RWPE2 (cell line): Measurements from ENCODE around the gene RAB26.

Experiments
- ATAC-seq: fragments of 200-7000 bp; cut with Tn5 transposase; 3 replicates; pipeline ENCODE4 v1.9.1; 2021; ENCODE audit warnings: low read depth
- DNase-seq: peaks from one replicate; pipeline ENCODE4 v3.0.0-alpha.2; 2020; ENCODE audit warnings: low spot score
- H3K27ac ChIP-seq: fragments of 450-650 bp; 2 replicates; pipeline ENCODE4 v1.5.1; 2017; ENCODE audit warnings: mild to moderate bottlenecking; ENCODE audit not compliant: poor library complexity, severe bottlenecking
- H3K27me3 ChIP-seq: fragments of 250-450 bp; sonication (Bioruptor Pico); 2 replicates; pipeline ENCODE4 v1.5.1; 2021; ENCODE audit warnings: mild to moderate bottlenecking, moderate library complexity; ENCODE audit not compliant: insufficient read depth, poor library complexity, severe bottlenecking
- H3K36me3 ChIP-seq: fragments of 250-450 bp; sonication (Bioruptor Pico); 2 replicates; pipeline ENCODE4 v1.5.1; 2020; ENCODE audit warnings: low read depth, mild to moderate bottlenecking, moderate library complexity
- H3K4me1 ChIP-seq: fragments of 250-450 bp; sonication (Bioruptor Pico); 2 replicates; pipeline ENCODE4 v1.5.1; 2021; ENCODE audit warnings: mild to moderate bottlenecking, moderate library complexity; ENCODE audit not compliant: insufficient read depth, poor library complexity, severe bottlenecking
- H3K4me3 ChIP-seq: fragments of 250-450 bp; sonication (Bioruptor Pico); 2 replicates; pipeline ENCODE4 v1.5.1; 2021; ENCODE audit warnings: mild to moderate bottlenecking, moderate library complexity; ENCODE audit not compliant: severe bottlenecking
- H3K9me3 ChIP-seq: fragments of 250-450 bp; sonication (Bioruptor Pico); 2 replicates; pipeline ENCODE4 v1.5.1; 2021; ENCODE audit warnings: mild to moderate bottlenecking, moderate library complexity; ENCODE audit not compliant: severe bottlenecking
- TF ChIP-seq, protein P1 (sequence below): fragments of 450-650 bp; IDR thresholded peaks from one replicate; pipeline ENCODE4 v1.5.1; 2017; ENCODE audit warnings: mild to moderate bottlenecking, moderate library complexity; ENCODE audit not compliant: poor library complexity, severe bottlenecking

RAB26 gene

DNA sequence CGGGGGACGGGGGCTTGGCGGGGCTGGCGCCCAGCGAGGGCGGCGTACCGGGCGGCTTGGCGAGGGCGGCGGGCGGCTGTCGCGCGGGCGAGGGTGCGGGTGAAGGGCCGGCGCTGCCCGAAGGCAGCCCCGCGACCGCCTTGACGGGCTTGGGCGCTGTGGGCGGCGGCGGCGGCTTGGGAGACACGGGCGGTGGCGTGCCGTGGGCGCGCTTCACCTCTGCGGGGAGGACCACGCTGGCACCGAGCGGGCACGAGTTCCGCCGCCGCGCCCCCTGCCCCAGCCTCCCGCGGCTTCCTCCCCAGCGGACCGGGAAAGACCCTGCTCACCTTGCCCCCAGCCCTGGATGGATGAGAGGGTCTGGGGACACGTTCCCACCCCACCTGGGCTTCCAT, 30.7 kb downstream of the RAB26 start:
- TF ChIP-seq, protein P1, sequence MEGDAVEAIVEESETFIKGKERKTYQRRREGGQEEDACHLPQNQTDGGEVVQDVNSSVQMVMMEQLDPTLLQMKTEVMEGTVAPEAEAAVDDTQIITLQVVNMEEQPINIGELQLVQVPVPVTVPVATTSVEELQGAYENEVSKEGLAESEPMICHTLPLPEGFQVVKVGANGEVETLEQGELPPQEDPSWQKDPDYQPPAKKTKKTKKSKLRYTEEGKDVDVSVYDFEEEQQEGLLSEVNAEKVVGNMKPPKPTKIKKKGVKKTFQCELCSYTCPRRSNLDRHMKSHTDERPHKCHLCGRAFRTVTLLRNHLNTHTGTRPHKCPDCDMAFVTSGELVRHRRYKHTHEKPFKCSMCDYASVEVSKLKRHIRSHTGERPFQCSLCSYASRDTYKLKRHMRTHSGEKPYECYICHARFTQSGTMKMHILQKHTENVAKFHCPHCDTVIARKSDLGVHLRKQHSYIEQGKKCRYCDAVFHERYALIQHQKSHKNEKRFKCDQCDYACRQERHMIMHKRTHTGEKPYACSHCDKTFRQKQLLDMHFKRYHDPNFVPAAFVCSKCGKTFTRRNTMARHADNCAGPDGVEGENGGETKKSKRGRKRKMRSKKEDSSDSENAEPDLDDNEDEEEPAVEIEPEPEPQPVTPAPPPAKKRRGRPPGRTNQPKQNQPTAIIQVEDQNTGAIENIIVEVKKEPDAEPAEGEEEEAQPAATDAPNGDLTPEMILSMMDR: no peak
- peaks cover 5% of the 10 kb centered on the region for H3K4me1 ChIP-seq

DNA sequence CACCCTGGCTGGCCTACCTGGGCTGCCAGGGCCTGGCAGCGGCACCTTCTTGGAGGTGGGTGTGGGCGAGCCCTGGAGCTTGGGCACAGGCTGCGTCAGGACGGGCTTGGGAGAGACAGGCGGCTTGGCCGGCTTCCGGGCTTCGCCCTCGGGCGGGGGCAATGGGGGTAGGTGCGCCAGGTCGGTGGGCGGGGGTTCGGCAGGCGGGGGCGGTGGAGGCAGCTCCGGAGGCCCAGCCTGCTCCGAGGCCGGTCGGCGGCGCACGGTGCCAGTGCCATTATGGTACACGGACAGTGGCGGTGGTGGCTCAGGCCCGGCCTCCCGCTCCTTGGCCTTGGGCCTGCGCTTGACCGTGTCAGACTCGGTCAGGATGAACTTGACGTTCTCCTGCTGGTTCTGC, 31.2 kb downstream of the RAB26 start:
- Histone ChIP-seq H3K36me3 (peaks cover 27% of the 10 kb centered on the region), H3K27me3 (no peaks in the 10 kb centered on the region), H3K4me3 (no peak overlapping the region), H3K4me1 (peaks cover 5% of the 10 kb centered on the region), H3K27ac (no peak overlapping the region), H3K9me3 (no peaks in the 10 kb centered on the region)
- TF ChIP-seq, protein P1: no peak
- ATAC-seq (no peak), DNase-seq (no peak)

More for the DNA sequence above, 30.7 kb downstream of the RAB26 start:
- DNase-seq (no peak), ATAC-seq (no peak)
- Histone ChIP-seq H3K4me3 (no peak overlapping the region), H3K9me3 (no peaks in the 10 kb centered on the region), H3K36me3 (peaks cover 32% of the 10 kb centered on the region), H3K27me3 (no peaks in the 10 kb centered on the region), H3K27ac (no peak overlapping the region)

DNA sequence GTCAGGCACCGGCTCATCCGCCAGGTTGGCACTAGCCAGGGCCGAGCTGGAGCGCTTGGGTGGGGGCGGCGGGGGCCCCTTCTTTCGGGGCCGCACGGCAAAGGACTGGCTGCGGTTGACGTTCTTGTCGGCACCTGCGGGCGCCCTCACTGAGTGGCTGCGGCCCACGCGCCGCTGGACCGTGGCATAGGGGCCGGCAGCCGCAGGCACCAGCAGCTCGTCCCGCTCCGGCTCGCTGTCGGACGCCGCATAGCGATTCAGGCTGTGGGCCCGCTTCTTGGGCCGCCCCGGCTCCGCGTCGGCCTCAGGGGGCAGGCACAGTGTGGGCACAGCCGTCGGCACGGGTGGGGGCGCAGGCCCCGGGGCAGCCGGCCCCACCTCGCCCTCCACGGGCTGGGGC, 32.0 kb downstream of the RAB26 start:
- TF ChIP-seq, protein P1: no peak
- DNase-seq (no peak), ATAC-seq (no peak)
- Histone ChIP-seq H3K36me3 (peaks cover 23% of the 10 kb centered on the region), H3K4me1 (peaks cover 5% of the 10 kb centered on the region), H3K27me3 (no peaks in the 10 kb centered on the region), H3K4me3 (no peak overlapping the region), H3K27ac (no peak overlapping the region), H3K9me3 (no peaks in the 10 kb centered on the region)

DNA sequence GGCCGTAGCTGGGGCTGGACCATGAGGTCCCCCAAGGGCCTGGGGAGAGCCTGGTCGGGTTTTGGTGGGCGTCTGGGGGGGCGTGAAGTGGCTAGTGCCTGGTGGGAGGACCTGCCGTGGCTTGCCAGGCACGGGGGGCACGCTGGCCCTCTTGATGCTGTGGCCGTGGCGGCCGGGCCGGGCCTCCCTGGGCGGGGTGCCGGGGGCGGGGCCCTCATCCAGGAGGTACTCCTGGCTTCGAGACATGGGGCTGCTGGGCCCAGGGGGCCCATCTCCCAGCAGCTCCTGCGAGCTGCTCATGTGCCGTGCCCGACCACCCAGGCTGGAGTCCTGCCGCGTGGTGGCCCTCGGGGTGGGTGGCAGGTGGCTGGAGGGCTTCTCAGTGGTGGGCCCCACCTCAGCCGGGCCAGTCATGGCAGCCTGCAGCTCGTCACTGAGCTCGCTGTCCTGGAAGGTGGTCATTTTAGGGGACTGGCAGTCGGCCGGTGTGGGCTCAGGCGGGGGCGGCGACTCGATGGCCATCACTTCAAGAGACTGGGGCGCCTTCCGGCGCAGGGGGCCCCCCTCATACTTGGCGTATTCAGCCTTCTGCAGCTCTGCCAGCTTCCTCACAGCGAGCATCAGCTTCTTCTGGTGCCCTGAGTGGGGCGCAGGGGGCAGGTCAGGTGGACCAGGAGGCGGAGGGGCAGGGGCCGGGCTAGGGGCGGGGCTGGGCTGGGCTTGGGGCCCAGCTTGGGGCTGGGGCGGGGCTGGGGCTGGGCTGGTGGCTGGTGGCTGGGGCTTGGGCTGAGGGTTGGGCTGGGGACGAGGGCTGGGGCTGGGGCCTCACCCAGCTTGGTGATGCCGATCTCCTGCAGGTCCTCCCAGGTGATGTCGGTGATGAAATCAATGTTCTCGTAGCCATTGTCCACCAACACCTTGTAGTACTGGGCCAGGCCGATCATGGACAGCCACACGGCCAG, 32.8 kb downstream of the RAB26 start:
- no peak for ATAC-seq
- TF ChIP-seq, protein P1: no peak
- peaks cover under 1% of the 10 kb centered on the region for H3K4me1 ChIP-seq

DNA sequence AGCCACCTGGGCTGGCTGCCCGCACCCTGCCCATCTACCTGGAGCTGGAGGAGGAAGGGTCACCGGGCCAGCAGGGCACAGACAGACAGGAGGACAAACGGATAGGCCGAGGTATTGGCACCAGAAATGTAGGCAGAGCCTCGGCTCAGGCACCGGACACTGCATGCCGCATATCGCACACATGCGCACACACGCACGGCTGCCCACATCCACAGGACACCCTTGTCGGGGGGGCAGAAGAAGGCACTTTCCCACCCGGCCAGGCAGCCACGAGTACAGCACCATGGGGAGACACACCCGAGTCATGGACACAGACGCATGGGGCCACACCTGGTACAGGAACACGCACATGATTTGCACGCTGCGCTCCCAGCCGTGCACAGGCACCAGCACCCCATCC, 33.5 kb downstream of the RAB26 start:
- no peak for ATAC-seq
- no peak for DNase-seq
- Histone ChIP-seq H3K4me1 (no peaks in the 10 kb centered on the region), H3K4me3 (no peak overlapping the region), H3K9me3 (no peaks in the 10 kb centered on the region), H3K27me3 (no peaks in the 10 kb centered on the region), H3K27ac (no peak overlapping the region), H3K36me3 (peaks cover 12% of the 10 kb centered on the region)
- TF ChIP-seq, protein P1: no peak

More for the DNA sequence above, 32.8 kb downstream of the RAB26 start:
- H3K9me3 ChIP-seq: no peaks in the 10 kb centered on the region
- H3K36me3 ChIP-seq: peaks cover 15% of the 10 kb centered on the region
- H3K27ac ChIP-seq: no peak overlapping the region
- no peaks in the 10 kb centered on the region for H3K27me3 ChIP-seq
- DNase-seq: no peak
- no peak overlapping the region for H3K4me3 ChIP-seq
